T-cell (primary cell): ENCODE data around the gene PIAS3. TPM values are rescaled to one million over a fixed set of nuclear protein-coding genes. Genes with fewer than 3 reads are reported as not detected.

Experiments used
- ATAC-seq, 4 experiments: fragments of 200-7000 bp in 3 of 4; fragments of 150-1000 bp in 1 of 4; cut with Tn5 transposase; replicated peaks in 1 of 4; 1 replicate in 3 of 4; 2 replicates in 1 of 4; pipeline ENCODE4 v1.10.0; 2021; ENCODE audit warnings: moderate library complexity in 3 of 4, mild to moderate bottlenecking in 2 of 4, moderate number of reproducible peaks in 1 of 4
- CTCF ChIA-PET, 2 donors: fragments of 300-600 bp; sonication (Branson Sonifier 250); formaldehyde crosslinking; loops; one replicate each; lab custom pipeline; 2022; ENCODE audit warnings: antibody characterized with exemption in 2 of 2; lab: Charles Lee
- POLR2A ChIA-PET, 2 donors: fragments of 300-600 bp; sonication (Branson Sonifier 250); formaldehyde crosslinking; loops; one replicate each; lab custom pipeline; 2022; ENCODE audit warnings: antibody characterized with exemption in 2 of 2; lab: Charles Lee
- DNase-seq, 35 experiments: peaks; one replicate each; pipeline versions ENCODE4 v3.0.0 to v3.0.0-alpha.2; 2013 to 2023
- H3K27ac ChIP-seq: one replicate; pipeline ENCODE4 v1.5.1; 2013; ENCODE audit warnings: low read length
- H3K27me3 ChIP-seq, 2 experiments: replicated peaks in 1 of 2; 1 replicate in 1 of 2; 2 replicates in 1 of 2; pipeline versions ENCODE4 v1.6.1 to v1.7.0; 2013; ENCODE audit warnings: low read length in 1 of 2, mixed read lengths in 1 of 2; ENCODE audit not compliant: control insufficient read depth in 2 of 2, insufficient read depth in 2 of 2; ENCODE audit errors: extremely low read depth in 1 of 2
- H3K36me3 ChIP-seq, 2 donors: 1 replicate in 1 of 2; 2 replicates in 1 of 2; pipeline versions ENCODE4 v1.6.1 to v1.7.0; 2013; ENCODE audit warnings: low read length in 1 of 2; ENCODE audit not compliant: control insufficient read depth in 2 of 2, insufficient read depth in 1 of 2; ENCODE audit errors: extremely low read depth in 1 of 2
- H3K4me1 ChIP-seq, 2 experiments: 1 replicate in 1 of 2; 2 replicates in 1 of 2; pipeline versions ENCODE4 v1.6.1 to v1.7.0; 2013; ENCODE audit warnings: low read length in 2 of 2, mixed read lengths in 1 of 2; ENCODE audit not compliant: insufficient read depth in 2 of 2, control insufficient read depth in 1 of 2; ENCODE audit errors: extremely low read depth in 1 of 2
- H3K4me3 ChIP-seq, 2 donors: 1 replicate in 1 of 2; 2 replicates in 1 of 2; pipeline versions ENCODE4 v1.5.1 to v1.7.0; 2013; ENCODE audit warnings: mild to moderate bottlenecking in 2 of 2, low read length in 1 of 2, moderate library complexity in 1 of 2; ENCODE audit not compliant: control insufficient read depth in 1 of 2; ENCODE audit errors: extremely low read depth in 1 of 2
- H3K9me3 ChIP-seq: 2 replicates; pipeline ENCODE4 v1.7.0; 2013
- H3K27ac Mint-ChIP-seq, 2 donors: one replicate each; pipeline ENCODE4 v1.8.0; 2020 to 2021; ENCODE audit warnings: mild to moderate bottlenecking in 2 of 2, mixed read lengths in 2 of 2
- H3K27me3 Mint-ChIP-seq, 2 donors: one replicate each; pipeline ENCODE4 v1.8.0; 2021 to 2022; ENCODE audit warnings: mixed read lengths in 2 of 2
- H3K36me3 Mint-ChIP-seq: one replicate; pipeline ENCODE4 v1.8.0; 2021; ENCODE audit warnings: mixed read lengths
- H3K4me1 Mint-ChIP-seq, 3 donors: one replicate each; pipeline ENCODE4 v1.8.0; 2020 to 2022; ENCODE audit warnings: mixed read lengths in 3 of 3, mild to moderate bottlenecking in 1 of 3
- H3K4me3 Mint-ChIP-seq, 3 donors: one replicate each; pipeline ENCODE4 v1.8.0; 2020 to 2022; ENCODE audit warnings: mild to moderate bottlenecking in 3 of 3, mixed read lengths in 3 of 3, moderate library complexity in 3 of 3
- H3K9me3 Mint-ChIP-seq, 3 donors: one replicate each; pipeline ENCODE4 v1.8.0; 2020 to 2022; ENCODE audit warnings: mixed read lengths in 3 of 3
- WGBS: methylation state at CpG from one replicate; pipeline ENCODE4 v1.1.5; 2013; ENCODE audit warnings: missing lambda C conversion rate; ENCODE audit not compliant: insufficient coverage; 5-methylcytosine and 5-hydroxymethylcytosine counted together
- total RNA-seq, 35 experiments: library from RNA in 6 of 35; stranded (reverse) in 6 of 35; fragments of 120-200 nt in 1 of 35; gene quantifications; one replicate each; pipeline versions ENCODE4 v1.2.1 to v1.2.4 and lab custom pipeline; 2013 to 2026

Gene PIAS3
- total RNA-seq, 5 donors from 2014 or later (not counting 1 experiment from before 2014, with no cell fraction given): 22.1 to 28.3 (median 26.8) TPM

- no peak overlapping the region for H3K4me3 ChIP-seq
- Mint-ChIP-seq H3K4me1 (peaks cover 7 to 14% (median 12%) of the 10 kb centered on the region in 3 donors), H3K36me3 (peaks cover 31% of the 10 kb centered on the region), H3K4me3 (no peak overlapping the region), H3K9me3 (no peaks in the 10 kb centered on the region), H3K27me3 (no peaks in the 10 kb centered on the region), H3K27ac (peak overlapping the region; percentile 38 to 44)
- no peaks in the 10 kb centered on the region for H3K9me3 ChIP-seq
- DNase-seq (peak in 2 of 35 experiments; percentile 8 to 19), ATAC-seq (no peak)
- no peaks in the 10 kb centered on the region for H3K27me3 ChIP-seq
- POLR2A ChIA-PET: interaction anchor here in 1 of 2 donors (1.0 kb wide), 1 partner anchor 58 kb away, joined by 10 read pairs; no protein-coding TSS in a partner anchor
- H3K4me1 ChIP-seq: peaks cover 7 to 19% of the 10 kb centered on the region in 2 experiments
- CTCF ChIA-PET: interaction anchor here (0.6 to 2.6 kb wide), 3 partner anchors 9 to 165 kb away, joined by 3 to 10 read pairs (median 3); partner anchors contain the start of gene PIAS3 (in 1 of the 2)
- 91% methylated on average over 7 of the region's 15 CpGs for WGBS
- H3K36me3 ChIP-seq: peaks cover 8 to 42% of the 10 kb centered on the region in 2 donors
- no peak overlapping the region for H3K27ac ChIP-seq
Observed at GRCh38 chr1:145849356-145850160, 9.3 kb downstream of the PIAS3 start.

GRCh38 chr1:145847827-145848226 lies 11.1 kb downstream of the PIAS3 start:
- H3K4me3 Mint-ChIP-seq: no peak overlapping the region
- no peaks in the 10 kb centered on the region for H3K9me3 Mint-ChIP-seq
- peaks cover 23% of the 10 kb centered on the region for H3K36me3 Mint-ChIP-seq
- Histone ChIP-seq H3K27ac (no peak overlapping the region), H3K4me1 (peaks cover 7 to 19% of the 10 kb centered on the region in 2 experiments), H3K36me3 (peaks cover 4 to 30% of the 10 kb centered on the region in 2 donors), H3K9me3 (no peaks in the 10 kb centered on the region), H3K4me3 (no peak overlapping the region), H3K27me3 (no peaks in the 10 kb centered on the region)
- H3K4me1 Mint-ChIP-seq: peaks cover 7 to 14% (median 12%) of the 10 kb centered on the region in 3 donors
- H3K27ac Mint-ChIP-seq: no peak overlapping the region
- no peaks in the 10 kb centered on the region for H3K27me3 Mint-ChIP-seq
- ChIA-PET CTCF (interaction anchor here (0.9 to 4.1 kb wide), 7 partner anchors 11 to 62 kb away, joined by 3 to 26 read pairs (median 3); partner anchors contain the start of genes ITGA10 (in 1 of the 2) and PIAS3 (in 1 of the 2)), POLR2A (no interaction called here)
- WGBS: 92% methylated on average over 2 of the region's 3 CpGs
- ATAC-seq: no peak
- no peak for DNase-seq

- Mint-ChIP-seq H3K9me3 (no peaks in the 10 kb centered on the region), H3K27me3 (no peaks in the 10 kb centered on the region), H3K36me3 (peaks cover 24% of the 10 kb centered on the region), H3K27ac (peak overlapping the region in 1 of 2 donors; percentile 71), H3K4me1 (peaks cover 7 to 14% (median 12%) of the 10 kb centered on the region in 3 donors), H3K4me3 (no peak overlapping the region)
- peaks cover 6 to 38% of the 10 kb centered on the region in 2 donors for H3K36me3 ChIP-seq
- peaks cover 7 to 19% of the 10 kb centered on the region in 2 experiments for H3K4me1 ChIP-seq
- CTCF ChIA-PET: interaction anchor here (0.6 to 4.9 kb wide), 15 partner anchors 13 to 171 kb away, joined by 3 to 52 read pairs (median 9); partner anchors contain the start of genes PIAS3 (in 2 of the 2), ANKRD34A (in 1 of the 2), ITGA10 (in 1 of the 2) and LIX1L (in 1 of the 2)
- no CpG with 5 or more reads among the region's 3 CpGs for WGBS
- DNase-seq (peak in 18 of 35 experiments; percentile 9 to 61 (median 22)), ATAC-seq (peak; percentile 30 to 50 (median 42))
- no peaks in the 10 kb centered on the region for H3K27me3 ChIP-seq
- H3K27ac ChIP-seq: no peak overlapping the region
- POLR2A ChIA-PET: no interaction called here
- H3K4me3 ChIP-seq: peak overlapping the region; percentile 69 to 75
- no peaks in the 10 kb centered on the region for H3K9me3 ChIP-seq
Observed at GRCh38 chr1:145846201-145846612, 12.7 kb downstream of the PIAS3 start.

GRCh38 chr1:145845514-145846161 lies 13.2 kb downstream of the PIAS3 start, which contains the start of gene NUDT17:
TSS of gene NUDT17 (plus strand) at chr1:145845630. CDS start at chr1:145845641, 11 bp downstream.
- Mint-ChIP-seq H3K27ac (peak within 1 kb of the TSS in 1 of 2 donors; percentile 71), H3K4me3 (no peak within 1 kb of the TSS), H3K4me1 (peaks cover 7 to 14% (median 12%) of the 10 kb centered on the region in 3 donors), H3K9me3 (no peaks in the 10 kb centered on the region), H3K36me3 (peaks cover 24% of the 10 kb centered on the region), H3K27me3 (no peaks in the 10 kb centered on the region)
- H3K9me3 ChIP-seq: no peaks in the 10 kb centered on the region
- H3K27me3 ChIP-seq: no peaks in the 10 kb centered on the region
- peak; percentile 41 to 87 (median 69) for DNase-seq
- peak; percentile 80 to 84 (median 84) for ATAC-seq
- peak within 1 kb of the TSS; percentile 69 to 75 for H3K4me3 ChIP-seq
- H3K36me3 ChIP-seq: peaks cover 7 to 39% of the 10 kb centered on the region in 2 donors
- WGBS: 1% methylated on average over 50 of the region's 50 CpGs
- peak within 1 kb of the TSS; percentile 26 for H3K27ac ChIP-seq
- peaks cover 7 to 19% of the 10 kb centered on the region in 2 experiments for H3K4me1 ChIP-seq
- CTCF ChIA-PET: interaction anchor here (0.6 to 4.9 kb wide), 35 partner anchors 11 to 206 kb away, joined by 3 to 52 read pairs (median 4); partner anchors contain the start of genes PIAS3 (in 2 of the 2), ANKRD34A (in 1 of the 2), ANKRD35 (in 1 of the 2) and ITGA10 (in 1 of the 2)
- POLR2A ChIA-PET: interaction anchor here (0.6 to 0.9 kb wide), 3 partner anchors 11 to 25 kb away, joined by 3 to 5 read pairs (median 4); partner anchors contain the start of gene PIAS3 (in 1 of the 2)

GRCh38 chr1:145845144-145845513 lies 13.8 kb downstream of the PIAS3 start:
- Histone ChIP-seq H3K27me3 (no peaks in the 10 kb centered on the region), H3K4me1 (peaks cover 5 to 17% of the 10 kb centered on the region in 2 experiments), H3K36me3 (peaks cover 7 to 37% of the 10 kb centered on the region in 2 donors), H3K4me3 (peak overlapping the region; percentile 69 to 75), H3K27ac (peak overlapping the region; percentile 26), H3K9me3 (no peaks in the 10 kb centered on the region)
- no peaks in the 10 kb centered on the region for H3K9me3 Mint-ChIP-seq
- H3K36me3 Mint-ChIP-seq: peaks cover 21% of the 10 kb centered on the region
- DNase-seq (no peak), ATAC-seq (peak; percentile 51 to 67 (median 60))
- no peak overlapping the region for H3K4me3 Mint-ChIP-seq
- ChIA-PET CTCF (interaction anchor here (0.7 to 4.9 kb wide), 36 partner anchors 8 to 207 kb away, joined by 3 to 52 read pairs (median 4); partner anchors contain the start of genes PIAS3 (in 2 of the 2), ANKRD34A (in 1 of the 2), ANKRD35 (in 1 of the 2) and ITGA10 (in 1 of the 2)), POLR2A (interaction anchor here (0.6 to 0.9 kb wide), 3 partner anchors 10 to 26 kb away, joined by 3 to 5 read pairs (median 4); partner anchors contain the start of gene PIAS3 (in 1 of the 2))
- WGBS: 0% methylated on average over 3 of the region's 4 CpGs
- H3K27ac Mint-ChIP-seq: no peak overlapping the region
- no peaks in the 10 kb centered on the region for H3K27me3 Mint-ChIP-seq
- peaks cover 5 to 12% (median 10%) of the 10 kb centered on the region in 3 donors for H3K4me1 Mint-ChIP-seq
